Gastroesophageal sphincter (tissue), 4 donors: Measurements from ENCODE around the gene MPND. TPM values are rescaled to one million over a fixed set of nuclear protein-coding genes. Genes with fewer than 3 reads are reported as not detected.
A peak's percentile ranks its signal among the peaks of the same experiment; 100 is the strongest.

Experiments used
- ATAC-seq: fragments of 150-250 bp; one replicate; pipeline ENCODE4 v1.9.1; 2016; ENCODE audit warnings: mild to moderate bottlenecking, moderate library complexity
- H3K27ac ChIP-seq, 4 donors: fragments of 200-600 bp; sonication (generic) in 3 of 4; 1 replicate in 3 of 4; 2 replicates in 1 of 4; pipeline ENCODE4 v1.5.1; 2016 to 2019
- H3K27me3 ChIP-seq: fragments of 200-600 bp; sonication (generic); one replicate; pipeline ENCODE4 v1.5.1; 2019
- H3K36me3 ChIP-seq, 2 donors: fragments of 200-600 bp; sonication (generic); one replicate each; pipeline ENCODE4 v1.5.1; 2019; ENCODE audit warnings: control low read depth in 1 of 2
- H3K4me1 ChIP-seq, 3 donors: fragments of 200-600 bp; sonication (generic); 1 replicate in 2 of 3; 2 replicates in 1 of 3; pipeline ENCODE4 v1.5.1; 2016 to 2019; ENCODE audit warnings: control low read depth in 2 of 3
- H3K4me3 ChIP-seq, 2 donors: fragments of 200-600 bp; sonication (generic); one replicate each; pipeline ENCODE4 v1.5.1; 2019; ENCODE audit warnings: mild to moderate bottlenecking in 1 of 2, moderate library complexity in 1 of 2
- H3K9me3 ChIP-seq, 3 donors: fragments of 200-600 bp; sonication (generic); one replicate each; pipeline ENCODE4 v1.5.1; 2017 to 2019; ENCODE audit warnings: control low read depth in 2 of 3
- EP300 ChIP-seq: sonication (generic); formaldehyde crosslinking; IDR thresholded peaks from one replicate; pipeline ENCODE4 v1.6.1; 2017; ENCODE audit warnings: antibody characterized with exemption, mild to moderate bottlenecking
- POLR2A ChIP-seq, 2 donors: fragments of 450-650 bp; IDR thresholded peaks; one replicate each; pipeline ENCODE4 v1.6.1; 2017; ENCODE audit warnings: antibody characterized with exemption in 2 of 2, mild to moderate bottlenecking in 2 of 2, moderate library complexity in 1 of 2
- POLR2AphosphoS5 ChIP-seq: sonication (generic); formaldehyde crosslinking; IDR thresholded peaks from one replicate; pipeline ENCODE4 v1.6.1; 2017; ENCODE audit warnings: antibody characterized with exemption
- WGBS, 2 donors: methylation state at CpG; one replicate each; pipeline ENCODE4 v1.1.5; 2018; ENCODE audit warnings: low coverage in 1 of 2; 5-methylcytosine and 5-hydroxymethylcytosine counted together
- total RNA-seq, 4 donors: library from RNA; depleted of rRNA; stranded (reverse); fragments of >200 nt; gene quantifications; one replicate each; pipeline ENCODE4 v1.1.0, GENCODE V29; 2016
- TF ChIP-seq, protein P1 (sequence below), 4 experiments: fragments of 200-600 bp in 2 of 4; fragments of 450-650 bp in 2 of 4; sonication (generic) in 1 of 4; IDR thresholded peaks; one replicate each; pipeline ENCODE4 v1.5.1; 2017 to 2019; ENCODE audit warnings: antibody characterized with exemption in 4 of 4, mild to moderate bottlenecking in 2 of 4, moderate library complexity in 2 of 4

The MPND gene
- total RNA-seq, 4 donors from 2014 or later, result 4.7 to 7.5 (median 6.0) TPM

DNA sequence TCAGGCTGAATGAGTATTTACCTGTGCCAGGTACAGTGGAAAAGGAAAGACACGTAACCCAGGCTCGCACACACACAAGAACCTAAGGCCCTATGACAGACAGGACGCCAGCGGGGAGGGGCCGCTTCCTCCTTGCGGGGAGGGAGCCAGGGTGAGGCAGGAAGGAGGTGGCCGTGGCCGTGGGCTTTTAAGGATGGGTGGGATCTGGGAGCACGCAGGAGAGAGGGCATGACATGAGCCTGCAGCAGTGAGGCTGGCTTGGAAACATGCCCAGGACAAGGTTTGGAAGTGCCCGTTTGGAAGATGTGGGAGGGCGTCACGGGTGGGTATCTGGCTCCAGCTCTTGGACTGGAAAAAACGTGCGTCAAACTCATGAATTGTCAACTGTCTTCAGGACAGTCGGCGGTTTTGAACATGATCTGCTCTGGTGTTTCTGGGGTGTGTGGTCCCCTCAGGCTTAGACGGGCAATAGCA, 36.9 kb downstream of the MPND start:
- Histone ChIP-seq H3K36me3 (peaks cover 0 to 16% of the 10 kb centered on the region in 2 donors), H3K4me1 (peaks cover 7 to 74% (median 43%) of the 10 kb centered on the region in 3 donors), H3K4me3 (no peak overlapping the region), H3K9me3 (no peaks in the 10 kb centered on the region), H3K27me3 (no peaks in the 10 kb centered on the region), H3K27ac (peak overlapping the region in 3 of 4 donors; percentile 48 to 68 (median 59))
- 15 to 26% methylated on average over 4 to 12 of the region's 17 CpGs for WGBS, 2 donors
- TF ChIP-seq, protein P1, sequence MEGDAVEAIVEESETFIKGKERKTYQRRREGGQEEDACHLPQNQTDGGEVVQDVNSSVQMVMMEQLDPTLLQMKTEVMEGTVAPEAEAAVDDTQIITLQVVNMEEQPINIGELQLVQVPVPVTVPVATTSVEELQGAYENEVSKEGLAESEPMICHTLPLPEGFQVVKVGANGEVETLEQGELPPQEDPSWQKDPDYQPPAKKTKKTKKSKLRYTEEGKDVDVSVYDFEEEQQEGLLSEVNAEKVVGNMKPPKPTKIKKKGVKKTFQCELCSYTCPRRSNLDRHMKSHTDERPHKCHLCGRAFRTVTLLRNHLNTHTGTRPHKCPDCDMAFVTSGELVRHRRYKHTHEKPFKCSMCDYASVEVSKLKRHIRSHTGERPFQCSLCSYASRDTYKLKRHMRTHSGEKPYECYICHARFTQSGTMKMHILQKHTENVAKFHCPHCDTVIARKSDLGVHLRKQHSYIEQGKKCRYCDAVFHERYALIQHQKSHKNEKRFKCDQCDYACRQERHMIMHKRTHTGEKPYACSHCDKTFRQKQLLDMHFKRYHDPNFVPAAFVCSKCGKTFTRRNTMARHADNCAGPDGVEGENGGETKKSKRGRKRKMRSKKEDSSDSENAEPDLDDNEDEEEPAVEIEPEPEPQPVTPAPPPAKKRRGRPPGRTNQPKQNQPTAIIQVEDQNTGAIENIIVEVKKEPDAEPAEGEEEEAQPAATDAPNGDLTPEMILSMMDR (IDR thresholded peaks at IDR 0.05), result no peak
- TF ChIP-seq POLR2AphosphoS5 (no peak), EP300 (no peak), POLR2A (IDR thresholded peaks at IDR 0.05) (no peak)
- peak; percentile 32 for ATAC-seq

DNA sequence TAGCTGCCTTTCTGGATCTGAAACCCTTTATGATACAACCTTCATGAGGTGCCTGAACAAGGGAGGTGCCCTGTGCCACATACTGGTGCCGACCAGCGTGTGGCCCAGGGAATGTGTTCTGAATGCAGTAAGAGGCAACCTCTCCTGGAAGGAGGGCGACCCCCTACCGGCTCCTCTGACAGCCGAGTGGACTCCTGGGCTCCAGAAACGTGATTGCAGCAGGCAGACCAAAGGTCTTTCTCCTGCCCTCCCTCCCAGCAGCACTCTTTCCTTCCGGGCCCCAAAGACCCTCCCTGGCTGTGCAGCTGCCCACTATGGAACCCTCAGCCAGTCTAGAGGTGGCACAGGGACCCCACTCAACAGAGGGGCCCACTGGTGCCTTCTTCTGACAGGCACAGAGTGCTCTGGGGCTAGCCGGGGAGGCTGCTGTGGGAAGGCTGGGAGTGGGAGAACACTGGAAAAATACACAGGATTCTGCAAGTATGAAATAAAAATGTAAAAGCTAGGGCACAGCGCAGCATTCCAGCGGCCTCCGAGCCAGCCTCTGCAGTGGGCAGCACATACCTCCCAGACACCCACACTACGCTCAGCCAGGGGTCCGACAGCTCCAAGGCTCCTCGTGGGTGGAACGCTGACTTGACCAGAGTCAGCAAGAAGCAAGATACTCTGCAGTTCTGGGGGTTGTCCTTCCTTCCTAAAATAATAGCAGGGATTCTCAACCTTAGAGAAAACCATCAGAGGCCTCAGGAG, 42.1 kb downstream of the MPND start:
- H3K9me3 ChIP-seq, result no peaks in the 10 kb centered on the region
- no peak overlapping the region for H3K4me3 ChIP-seq
- peaks cover 10 to 71% (median 32%) of the 10 kb centered on the region in 3 donors for H3K4me1 ChIP-seq
- WGBS, 2 donors, result 90% methylated on average over 4 of the region's 15 CpGs; no CpG with 5 or more reads in 1 of the 2 donors
- peaks cover 0 to 21% of the 10 kb centered on the region in 2 donors for H3K36me3 ChIP-seq
- ATAC-seq, result no peak
- peak overlapping the region in 3 of 4 donors; percentile 1 to 43 (median 39) for H3K27ac ChIP-seq
- no peaks in the 10 kb centered on the region for H3K27me3 ChIP-seq
- TF ChIP-seq POLR2AphosphoS5 (no peak), EP300 (no peak), POLR2A (IDR thresholded peaks at IDR 0.05) (no peak)
- TF ChIP-seq, protein P1 (IDR thresholded peaks at IDR 0.05), result no peak

- no peaks in the 10 kb centered on the region for H3K9me3 ChIP-seq
- peaks cover 0 to 21% of the 10 kb centered on the region in 2 donors for H3K36me3 ChIP-seq
- TF ChIP-seq, protein P1 (IDR thresholded peaks at IDR 0.05), result peak in 1 of 4 experiments; percentile 20
- TF ChIP-seq EP300, result no peak
- H3K27me3 ChIP-seq, result no peaks in the 10 kb centered on the region
- H3K4me3 ChIP-seq, result no peak overlapping the region
- peak overlapping the region in 2 of 4 donors; percentile 1 to 39 for H3K27ac ChIP-seq
- 81 to 92% methylated on average over 2 to 8 of the region's 13 CpGs for WGBS, 2 donors
- peaks cover 10 to 71% (median 36%) of the 10 kb centered on the region in 3 donors for H3K4me1 ChIP-seq
- no peak for ATAC-seq
These were observed 42.9 kb downstream of the MPND start for GRCh38 chr19:4386041-4386782.

- Histone ChIP-seq H3K4me3 (no peak overlapping the region), H3K4me1 (peaks cover 10 to 88% (median 54%) of the 10 kb centered on the region in 3 donors), H3K9me3 (no peaks in the 10 kb centered on the region), H3K27ac (peak overlapping the region; percentile 2 to 92 (median 86)), H3K36me3 (peaks cover 0 to 19% of the 10 kb centered on the region in 2 donors), H3K27me3 (no peaks in the 10 kb centered on the region)
- WGBS, 2 donors, result 50% methylated on average over 6 of the region's 16 CpGs; no CpG with 5 or more reads in 1 of the 2 donors
- no peak for TF ChIP-seq POLR2A (IDR thresholded peaks at IDR 0.05)
- TF ChIP-seq, protein P1 (IDR thresholded peaks at IDR 0.05), result no peak
- TF ChIP-seq POLR2AphosphoS5, result no peak
- no peak for TF ChIP-seq EP300
- peak; percentile 34 for ATAC-seq
These were observed 45.1 kb downstream of the MPND start for GRCh38 chr19:4388337-4389063.
